PFSK-1 (cell line): ENCODE data around the gene POLR3B.

Source experiments
- FOXP2 ChIP-seq: optimal IDR thresholded peaks from 2 replicates; pipeline ENCODE3; 2011; ENCODE audit warnings: borderline replicate concordance, control low read depth, inconsistent platforms; ENCODE audit not compliant: insufficient read depth; ENCODE audit errors: extremely low read length, extremely low read depth
- POLR2AphosphoS5 ChIP-seq: IDR thresholded peaks from 2 replicates; pipeline ENCODE4 v1.6.1; 2012; ENCODE audit warnings: low read depth, mild to moderate bottlenecking, control low read depth, low read length, moderate library complexity
- SIN3A ChIP-seq: IDR thresholded peaks from 2 replicates; pipeline ENCODE4 v1.6.1; 2012; ENCODE audit warnings: mild to moderate bottlenecking, low read length, moderate library complexity, borderline replicate concordance; ENCODE audit not compliant: insufficient read depth

DNA sequence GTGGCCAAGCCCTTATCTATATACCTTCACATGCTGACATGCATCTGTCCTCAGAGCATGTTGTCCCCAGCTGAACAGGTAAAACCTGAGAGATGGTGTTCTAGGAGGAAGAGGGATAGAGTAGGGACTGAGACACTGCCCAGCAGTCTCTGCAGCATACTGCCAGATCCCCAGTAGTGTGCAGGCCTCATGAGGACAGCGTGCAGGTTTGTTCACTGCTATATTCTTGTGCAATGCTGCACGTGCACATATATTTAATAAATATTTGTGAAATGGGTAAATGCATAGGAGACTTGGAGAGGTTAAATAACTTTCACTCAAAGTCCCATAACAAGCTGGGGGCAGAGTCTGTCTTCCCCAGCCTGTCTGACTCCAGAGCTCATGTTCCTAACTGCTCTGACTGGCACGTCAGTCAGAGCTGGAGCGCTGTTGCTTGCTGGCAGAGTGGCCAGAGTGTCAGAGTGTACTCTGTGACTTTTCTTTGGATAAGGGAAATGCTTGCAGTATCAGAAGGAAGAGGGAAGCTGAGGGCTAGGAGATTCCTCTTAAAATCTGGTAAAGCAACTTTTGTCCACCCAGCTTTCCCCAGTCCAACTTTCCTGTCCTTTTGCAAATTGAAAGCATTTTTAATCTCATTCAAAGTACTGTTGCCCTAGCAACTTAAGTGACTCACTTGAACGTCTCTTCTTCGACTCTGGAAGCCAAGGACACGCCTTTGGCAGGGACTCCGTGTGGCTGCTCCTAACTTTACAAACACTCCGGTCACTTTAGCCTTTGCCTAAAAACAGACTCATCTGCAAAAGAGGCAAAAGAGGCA is 14.9 kb upstream of the POLR3B start:
- TF ChIP-seq FOXP2 (no peak), SIN3A (no peak), POLR2AphosphoS5 (no peak)
